Activated CD4-positive, alpha-beta T cell treated with anti-CD3 and anti-CD28 coated beads, Interleukin-2, amount 10 ng/mL, durations not matched to agents 24 days and 14 days (primary cell): ENCODE results near the gene DCDC2. TPM values are rescaled to one million over a fixed set of nuclear protein-coding genes. Genes with fewer than 3 reads are reported as not detected.
"Not testable (repeated sequence)": the region's sequence is repeated elsewhere in the genome, so short reads cannot be mapped to it uniquely, and the experiment has no call there.

Experiments used
- DNase-seq: peaks from one replicate; pipeline ENCODE4 v3.0.0; 2022
- H3K27ac Mint-ChIP-seq: one replicate; pipeline ENCODE4 v1.8.0; 2022; ENCODE audit warnings: mild to moderate bottlenecking, mixed read lengths
- H3K27me3 Mint-ChIP-seq: one replicate; pipeline ENCODE4 v1.8.0; 2022; ENCODE audit warnings: mixed read lengths
- H3K36me3 Mint-ChIP-seq: one replicate; pipeline ENCODE4 v1.8.0; 2022; ENCODE audit warnings: low read depth, mild to moderate bottlenecking, mixed read lengths
- H3K4me1 Mint-ChIP-seq: one replicate; pipeline ENCODE4 v1.8.0; 2021; ENCODE audit warnings: mixed read lengths
- H3K4me3 Mint-ChIP-seq: one replicate; pipeline ENCODE4 v1.8.0; 2022; ENCODE audit warnings: mild to moderate bottlenecking, moderate library complexity, mixed read lengths
- H3K9me3 Mint-ChIP-seq: one replicate; pipeline ENCODE4 v1.8.0; 2021; ENCODE audit warnings: mixed read lengths
- intact Hi-C: fragments of 100-400 bp; cut with micrococcal nuclease; formaldehyde crosslinking; loops from one replicate; pipeline ENCODE4 v1.15.1; 2023
- total RNA-seq: library from RNA; stranded (reverse); gene quantifications from 2 replicates; pipeline ENCODE4 v1.2.3, GENCODE V29; 2022

The DCDC2 gene
- total RNA-seq, 1 donor from 2014 or later = not detected

DNA sequence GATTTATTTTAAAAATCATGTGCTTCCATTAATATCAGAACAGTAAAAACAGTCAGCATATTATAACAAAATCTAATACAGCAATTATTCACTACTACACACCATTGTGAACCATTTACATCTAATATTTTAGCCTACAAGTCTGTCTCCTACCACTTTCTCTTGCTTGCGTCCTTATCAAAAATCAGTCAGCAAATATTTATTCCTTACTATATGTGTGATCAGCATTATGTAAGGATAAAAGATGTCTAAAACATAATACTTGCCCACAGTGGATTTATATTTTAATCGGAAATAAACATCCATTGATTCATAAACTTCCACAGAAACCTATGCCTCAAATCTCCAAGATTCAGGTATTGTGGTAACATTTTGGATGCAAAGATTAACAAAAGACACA is 132.0 kb downstream of the DCDC2 start:
- H3K4me1 Mint-ChIP-seq = no peaks in the 10 kb centered on the region
- H3K27ac Mint-ChIP-seq = no peak overlapping the region
- intact Hi-C loops = no loop called here
- peaks cover 4% of the 10 kb centered on the region for H3K27me3 Mint-ChIP-seq
- H3K9me3 Mint-ChIP-seq = no peaks in the 10 kb centered on the region
- no peak for DNase-seq
- H3K4me3 Mint-ChIP-seq = no peak overlapping the region
- no peaks in the 10 kb centered on the region for H3K36me3 Mint-ChIP-seq

DNA sequence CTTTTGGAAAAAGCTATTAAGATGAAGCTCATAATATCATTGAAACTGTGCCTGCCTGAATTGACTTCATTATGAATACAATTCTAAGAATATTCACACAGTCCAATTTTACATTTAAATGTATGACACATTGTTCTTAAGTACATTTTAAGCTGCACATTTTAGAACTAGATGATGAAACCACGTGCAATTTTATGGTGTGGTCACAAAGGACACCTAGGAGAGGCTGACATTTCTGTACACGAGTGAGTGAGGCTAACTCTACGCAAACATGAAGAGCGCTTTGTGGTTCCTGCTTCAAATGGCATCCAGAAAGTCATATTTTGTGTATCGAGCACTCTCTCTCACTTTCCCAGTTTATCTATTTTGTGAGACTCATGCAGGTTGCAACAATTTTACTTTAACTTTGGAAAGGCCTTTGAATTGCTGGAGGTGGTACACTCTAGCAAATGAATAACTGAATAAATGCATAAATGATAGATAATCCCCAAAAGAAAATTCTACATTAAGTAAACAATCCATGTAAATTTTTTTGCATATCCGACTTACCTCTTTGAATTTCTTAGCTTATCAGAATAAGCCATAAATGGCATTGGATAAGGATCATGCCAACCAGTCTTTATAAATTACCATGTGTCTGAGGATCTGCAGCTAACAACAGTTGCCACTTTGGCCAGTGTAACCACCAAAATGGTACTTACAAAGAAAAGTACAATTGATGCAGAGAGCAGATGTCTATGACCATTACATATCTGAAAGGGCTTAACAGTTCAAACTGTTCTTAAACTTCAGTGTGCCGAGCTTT is 134.5 kb downstream of the DCDC2 start:
- no peak for DNase-seq
- Mint-ChIP-seq H3K9me3 (no peaks in the 10 kb centered on the region), H3K27ac (no peak overlapping the region), H3K36me3 (no peaks in the 10 kb centered on the region), H3K27me3 (peaks cover 4% of the 10 kb centered on the region), H3K4me1 (no peaks in the 10 kb centered on the region), H3K4me3 (no peak overlapping the region)
- intact Hi-C loops = no loop called here

DNA sequence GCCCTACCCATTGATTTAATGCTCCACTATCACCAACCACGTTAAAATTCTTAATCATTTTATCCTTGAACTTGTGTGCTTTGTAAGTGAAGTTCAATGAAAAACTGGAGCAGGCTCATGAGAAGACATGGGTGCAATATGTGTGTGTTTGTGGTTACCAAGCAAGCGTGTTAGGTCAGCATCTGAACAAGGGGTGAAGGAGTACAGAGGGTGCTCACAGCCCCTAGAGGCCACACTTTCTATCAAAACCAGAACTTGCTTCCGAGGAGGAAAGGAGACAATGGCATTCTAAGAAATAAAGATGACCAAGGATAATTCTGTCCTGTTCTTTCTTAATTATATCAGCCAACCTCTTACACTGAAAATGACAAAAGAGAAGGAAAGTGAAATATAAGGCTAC is 138.2 kb downstream of the DCDC2 start:
- intact Hi-C loops = no loop called here
- Mint-ChIP-seq H3K4me1 (no peaks in the 10 kb centered on the region), H3K9me3 (no peaks in the 10 kb centered on the region), H3K27ac (no peak overlapping the region), H3K36me3 (no peaks in the 10 kb centered on the region), H3K27me3 (peaks cover 2% of the 10 kb centered on the region), H3K4me3 (no peak overlapping the region)
- DNase-seq = no peak

DNA sequence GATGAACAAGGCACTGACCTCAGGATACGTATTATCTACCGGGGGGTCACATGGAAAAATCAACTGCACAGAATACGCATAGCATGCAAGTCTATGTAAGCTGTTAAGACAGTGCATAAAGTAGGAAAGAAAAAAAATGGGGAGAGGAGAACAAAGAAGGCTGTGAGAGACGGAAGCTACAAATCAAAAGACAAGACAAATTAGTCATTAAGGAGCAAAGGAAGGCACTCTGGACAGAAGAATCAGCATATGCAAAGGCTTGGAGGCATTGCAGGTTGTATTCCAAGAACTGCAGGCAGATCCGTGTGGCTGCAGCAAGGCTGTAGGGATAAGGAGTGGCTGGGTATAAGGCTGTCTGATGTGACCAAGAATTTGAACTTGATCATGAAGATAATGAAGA is 142.9 kb downstream of the DCDC2 start:
- intact Hi-C loops = no loop called here
- DNase-seq = peak; percentile 8
- Mint-ChIP-seq H3K4me3 (no peak overlapping the region), H3K9me3 (no peaks in the 10 kb centered on the region), H3K36me3 (no peaks in the 10 kb centered on the region), H3K27me3 (no peaks in the 10 kb centered on the region), H3K27ac (no peak overlapping the region), H3K4me1 (no peaks in the 10 kb centered on the region)

DNA sequence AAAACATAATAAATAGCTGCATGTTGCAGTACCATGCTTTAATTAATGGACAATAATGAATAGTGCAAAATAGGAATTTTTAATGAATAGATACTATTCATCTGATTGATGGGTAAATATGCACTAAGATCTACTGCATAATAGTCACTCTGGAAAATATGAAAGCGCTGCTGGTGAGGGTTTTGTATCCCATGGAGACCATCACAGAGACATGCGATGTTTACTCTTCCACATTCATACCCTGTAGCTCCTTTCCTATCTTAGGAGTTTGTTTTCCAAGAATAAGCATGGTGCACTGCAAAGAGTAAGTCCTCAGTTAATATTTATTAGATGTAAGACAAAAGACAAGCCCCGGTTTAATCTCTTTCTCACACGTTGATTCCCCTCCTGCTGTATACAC is 150.4 kb downstream of the DCDC2 start:
- intact Hi-C loops = no loop called here
- H3K4me3 Mint-ChIP-seq = no peak overlapping the region
- H3K27me3 Mint-ChIP-seq = no peaks in the 10 kb centered on the region
- no peak for DNase-seq
- H3K27ac Mint-ChIP-seq = no peak overlapping the region
- H3K9me3 Mint-ChIP-seq = no peaks in the 10 kb centered on the region
- H3K36me3 Mint-ChIP-seq = no peaks in the 10 kb centered on the region
- no peaks in the 10 kb centered on the region for H3K4me1 Mint-ChIP-seq

DNA sequence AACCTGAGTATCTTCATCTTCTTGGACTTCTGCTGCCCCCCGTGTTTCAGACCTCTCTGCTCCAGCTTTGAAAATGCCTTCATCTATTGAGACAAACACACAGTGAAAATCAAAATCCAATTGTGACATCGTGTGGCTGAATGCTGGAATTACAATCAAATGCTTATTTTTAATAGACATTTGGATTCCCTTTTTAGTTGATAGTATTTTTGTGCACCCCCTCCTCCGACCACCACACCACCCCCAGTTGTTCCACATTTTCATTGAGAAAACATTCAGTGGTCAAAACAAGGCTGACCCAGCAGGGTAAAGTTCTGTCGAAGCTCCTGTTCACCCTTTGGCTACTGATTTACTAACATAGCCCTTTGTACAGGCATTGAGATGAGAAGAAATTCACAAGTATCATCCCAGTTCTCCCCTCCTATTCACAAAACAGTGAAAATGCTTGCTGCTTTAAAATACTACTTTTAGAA is 152.8 kb downstream of the DCDC2 start:
- Mint-ChIP-seq H3K4me1 (no peaks in the 10 kb centered on the region), H3K4me3 (no peak overlapping the region), H3K27me3 (peaks cover 7% of the 10 kb centered on the region), H3K36me3 (no peaks in the 10 kb centered on the region), H3K9me3 (no peaks in the 10 kb centered on the region), H3K27ac (no peak overlapping the region)
- DNase-seq = peak; percentile 70
- intact Hi-C loops = no loop called here

DNA sequence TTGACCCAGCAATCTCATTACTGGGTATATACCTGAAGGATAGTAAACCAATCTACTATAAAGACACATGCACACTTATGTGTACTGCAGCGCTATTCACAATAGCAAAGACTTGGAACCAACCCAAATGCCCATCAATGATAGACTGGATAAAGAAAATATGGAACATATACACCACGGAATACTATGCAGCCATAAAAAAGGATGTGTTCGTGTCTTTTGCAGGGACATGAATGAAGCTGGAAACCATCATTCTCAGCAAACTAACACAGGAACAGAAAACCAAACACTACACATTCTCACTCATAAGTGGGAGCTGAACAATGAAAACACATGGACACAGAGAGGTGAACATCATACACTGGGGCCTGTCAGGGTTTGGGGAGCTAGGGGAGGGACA is 153.7 kb downstream of the DCDC2 start:
- intact Hi-C loops, H3K4me3 Mint-ChIP-seq, DNase-seq, H3K27ac Mint-ChIP-seq, H3K27me3 Mint-ChIP-seq, H3K9me3 Mint-ChIP-seq, H3K36me3 Mint-ChIP-seq, H3K4me1 Mint-ChIP-seq: not testable (repeated sequence)

DNA sequence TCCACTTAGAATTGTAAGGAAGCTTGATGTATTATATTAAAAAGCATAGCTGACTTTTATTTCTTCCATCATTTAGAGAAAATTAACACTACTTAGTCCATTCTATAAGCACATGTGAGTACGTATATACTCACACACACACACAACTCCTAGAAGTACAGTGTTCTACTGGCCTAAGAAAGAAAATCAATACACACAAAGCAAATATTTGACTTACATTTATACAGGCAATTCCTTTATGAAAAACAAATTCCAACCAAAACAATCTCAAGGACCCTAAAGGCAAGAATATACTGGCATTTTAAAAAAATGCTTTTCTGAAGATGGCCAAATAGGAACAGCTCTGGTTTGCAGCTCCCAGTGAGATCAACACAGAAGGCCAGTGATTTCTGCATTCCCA is 160.0 kb downstream of the DCDC2 start:
- H3K4me1 Mint-ChIP-seq = no peaks in the 10 kb centered on the region
- no peak overlapping the region for H3K4me3 Mint-ChIP-seq
- H3K27ac Mint-ChIP-seq = no peak overlapping the region
- intact Hi-C loops = no loop called here
- H3K27me3 Mint-ChIP-seq = peaks cover 11% of the 10 kb centered on the region
- no peak for DNase-seq
- H3K9me3 Mint-ChIP-seq = no peaks in the 10 kb centered on the region
- H3K36me3 Mint-ChIP-seq = no peaks in the 10 kb centered on the region

DNA sequence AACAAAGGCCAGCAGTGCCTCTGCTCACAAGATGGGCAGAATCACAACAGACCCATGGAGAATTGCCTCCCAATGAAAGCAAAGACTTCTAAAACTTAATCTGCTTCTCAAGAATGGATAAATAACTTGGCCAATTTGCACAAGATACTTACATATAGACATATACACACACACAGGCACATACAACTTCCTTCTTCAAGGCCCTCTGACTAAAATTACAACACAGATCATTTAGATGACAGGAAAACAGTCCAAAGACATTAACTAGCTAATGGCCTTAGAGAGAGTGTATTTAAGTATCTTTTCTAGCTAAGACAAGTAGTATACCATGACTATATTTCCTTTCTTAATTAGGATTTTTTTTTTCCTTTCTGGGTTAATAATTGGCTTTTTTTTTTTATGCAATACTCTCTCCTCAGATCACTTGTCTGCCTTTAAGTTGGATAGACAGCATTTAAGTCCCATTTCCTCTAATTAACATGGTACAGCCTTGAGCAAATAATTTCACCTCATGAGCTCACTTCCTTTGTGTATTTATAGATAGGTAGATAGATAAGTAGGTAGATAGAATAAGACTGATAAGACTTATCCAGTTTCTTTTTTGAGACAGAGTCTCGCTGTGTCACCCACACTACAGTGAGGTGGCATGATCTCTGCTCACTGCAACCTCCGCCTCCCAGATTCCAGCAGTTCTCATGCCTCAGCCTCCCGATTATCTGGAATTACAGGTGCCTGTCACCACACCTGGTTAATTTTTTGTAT is 161.8 kb downstream of the DCDC2 start:
- no peak for DNase-seq
- Mint-ChIP-seq H3K4me3 (no peak overlapping the region), H3K4me1 (no peaks in the 10 kb centered on the region), H3K27ac (no peak overlapping the region), H3K9me3 (no peaks in the 10 kb centered on the region), H3K27me3 (peaks cover 10% of the 10 kb centered on the region), H3K36me3 (no peaks in the 10 kb centered on the region)
- intact Hi-C loops = no loop called here

DNA sequence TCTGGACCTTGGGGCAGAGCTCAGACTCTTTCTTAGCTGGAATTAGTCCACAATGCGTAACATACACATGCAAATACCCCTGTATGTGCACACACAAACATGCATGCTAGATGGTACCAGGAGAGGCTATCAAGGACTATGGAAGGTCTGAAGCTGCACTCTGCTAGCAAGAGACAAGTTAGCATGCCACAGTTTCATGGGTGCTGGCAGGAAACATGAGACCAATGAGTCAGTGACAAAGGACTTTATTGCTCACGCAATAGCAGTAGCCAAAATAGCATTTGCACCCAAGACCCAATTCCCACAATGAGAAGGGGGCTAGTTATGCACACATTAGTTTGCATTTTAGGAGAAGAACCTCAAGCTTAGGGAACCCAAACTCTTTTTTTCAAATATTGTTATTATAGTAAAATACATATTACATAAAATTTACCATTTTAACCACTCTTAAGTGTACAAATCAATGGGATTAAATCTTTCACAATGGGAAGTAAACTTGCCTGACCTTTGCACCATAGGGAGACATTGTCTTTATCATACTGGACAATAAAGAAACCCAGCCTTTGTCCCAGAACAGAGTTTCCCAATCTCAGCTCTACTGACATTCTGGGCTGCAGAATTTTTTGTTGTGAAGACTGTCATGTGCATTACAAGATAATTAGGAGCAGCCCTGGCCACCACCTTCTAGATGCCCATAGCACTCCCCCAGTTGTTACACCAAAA is 162.7 kb downstream of the DCDC2 start:
- Mint-ChIP-seq H3K9me3 (no peaks in the 10 kb centered on the region), H3K4me1 (no peaks in the 10 kb centered on the region), H3K4me3 (no peak overlapping the region), H3K36me3 (no peaks in the 10 kb centered on the region), H3K27ac (no peak overlapping the region), H3K27me3 (peaks cover 9% of the 10 kb centered on the region)
- no peak for DNase-seq
- intact Hi-C loops = no loop called here

DNA sequence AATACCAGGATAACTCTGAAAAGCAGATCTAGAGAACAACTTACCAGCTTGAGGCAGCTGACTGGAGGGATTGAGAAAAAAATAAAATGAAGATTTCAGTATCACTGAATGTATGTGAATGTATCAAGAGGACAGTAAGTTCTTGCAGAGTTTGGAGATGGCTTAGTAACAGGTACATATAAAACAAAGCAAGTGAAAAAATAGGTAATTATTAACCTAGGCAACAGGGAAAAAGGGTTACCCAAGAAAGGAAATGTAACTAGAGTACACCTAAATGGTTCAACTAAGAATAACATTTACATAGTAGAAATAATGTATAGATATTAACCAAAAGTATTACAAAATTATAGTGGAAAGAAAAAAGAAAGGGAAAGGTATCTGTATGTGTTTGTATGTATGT is 164.5 kb downstream of the DCDC2 start:
- intact Hi-C loops = no loop called here
- Mint-ChIP-seq H3K4me3 (no peak overlapping the region), H3K36me3 (no peaks in the 10 kb centered on the region), H3K27me3 (peaks cover 10% of the 10 kb centered on the region), H3K9me3 (no peaks in the 10 kb centered on the region), H3K27ac (no peak overlapping the region), H3K4me1 (no peaks in the 10 kb centered on the region)
- DNase-seq = no peak

DNA sequence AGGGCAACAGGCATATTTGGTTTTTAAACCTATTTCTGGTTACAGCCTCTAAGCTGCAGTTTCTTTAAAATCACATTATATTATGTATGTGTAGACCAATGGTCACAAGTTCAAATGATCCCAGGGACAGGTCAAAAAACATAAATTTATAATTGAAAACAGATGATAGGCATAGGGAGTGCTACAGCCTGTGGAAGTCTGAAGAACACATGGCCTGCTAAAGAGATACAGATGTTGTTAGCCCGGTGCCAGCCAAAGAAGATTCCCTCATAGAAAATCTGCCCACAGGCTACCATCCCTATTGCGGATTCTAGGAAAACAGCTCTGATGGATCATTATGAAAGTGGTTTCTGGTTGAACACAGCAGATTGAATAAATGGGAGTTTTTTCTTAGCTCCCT is 166.5 kb downstream of the DCDC2 start:
- no peak overlapping the region for H3K27ac Mint-ChIP-seq
- H3K36me3 Mint-ChIP-seq = no peaks in the 10 kb centered on the region
- intact Hi-C loops = no loop called here
- H3K4me3 Mint-ChIP-seq = no peak overlapping the region
- no peaks in the 10 kb centered on the region for H3K4me1 Mint-ChIP-seq
- peaks cover 10% of the 10 kb centered on the region for H3K27me3 Mint-ChIP-seq
- H3K9me3 Mint-ChIP-seq = no peaks in the 10 kb centered on the region
- no peak for DNase-seq

DNA sequence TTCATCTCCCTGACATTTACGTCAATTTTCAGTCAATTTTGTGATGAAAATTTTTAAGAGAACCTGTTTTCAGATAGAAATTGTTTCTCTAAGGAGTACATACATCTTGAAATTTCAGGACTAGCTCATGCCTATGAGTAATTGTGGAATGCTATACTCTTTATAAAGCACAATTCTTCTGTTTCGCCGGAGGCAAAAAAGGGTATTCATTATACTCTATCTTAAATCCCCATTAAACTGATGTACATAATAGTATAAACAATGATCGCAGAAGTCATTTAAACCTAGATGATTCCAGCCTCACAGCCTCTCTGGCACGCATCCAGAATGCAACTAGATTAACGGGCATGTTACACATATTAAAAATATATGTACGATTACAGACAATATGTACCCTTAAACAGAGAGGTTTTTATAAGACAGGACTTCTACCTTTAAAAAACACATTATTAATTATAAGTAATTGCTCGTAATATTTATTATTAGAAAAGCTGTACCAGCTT is 169.2 kb downstream of the DCDC2 start:
- H3K9me3 Mint-ChIP-seq = no peaks in the 10 kb centered on the region
- no peak for DNase-seq
- no peaks in the 10 kb centered on the region for H3K36me3 Mint-ChIP-seq
- H3K4me1 Mint-ChIP-seq = no peaks in the 10 kb centered on the region
- H3K27me3 Mint-ChIP-seq = peaks cover 8% of the 10 kb centered on the region
- no peak overlapping the region for H3K4me3 Mint-ChIP-seq
- H3K27ac Mint-ChIP-seq = no peak overlapping the region
- intact Hi-C loops = no loop called here
